AG08396 (cell line): Measurements from ENCODE around the gene ANGPT4.

Source experiments
- DNase-seq: peaks from one replicate; pipeline ENCODE4 v3.0.0; 2012; ENCODE audit warnings: low spot score, mixed read lengths

ANGPT4 gene

GRCh38 chr20:825710-826421, 90.3 kb downstream of the ANGPT4 start:
- DNase-seq = no peak

GRCh38 chr20:824916-825315, 91.2 kb downstream of the ANGPT4 start:
- no peak for DNase-seq

GRCh38 chr20:824490-824889, 91.6 kb downstream of the ANGPT4 start:
- no peak for DNase-seq

GRCh38 chr20:823574-823902, 92.6 kb downstream of the ANGPT4 start:
- DNase-seq = no peak

GRCh38 chr20:822651-823573, 93.2 kb downstream of the ANGPT4 start:
- no peak for DNase-seq

GRCh38 chr20:821731-822065, 94.4 kb downstream of the ANGPT4 start:
- DNase-seq = no peak

- no peak for DNase-seq
These were observed 94.9 kb downstream of the ANGPT4 start for GRCh38 chr20:821046-821730.

GRCh38 chr20:820323-820953, 95.7 kb downstream of the ANGPT4 start:
- DNase-seq = no peak
